IPS-18a (cell line): ENCODE data around the gene AAR2.

Experiments used
- H3K27ac ChIP-seq: one replicate; pipeline ENCODE4 v1.5.1; 2013; ENCODE audit warnings: low read length
- H3K27me3 ChIP-seq: one replicate; pipeline ENCODE4 v1.6.1; 2013; ENCODE audit warnings: mild to moderate bottlenecking, low read length; ENCODE audit not compliant: control insufficient read depth, insufficient read depth
- H3K36me3 ChIP-seq: one replicate; pipeline ENCODE4 v1.6.1; 2013; ENCODE audit warnings: low read depth, low read length; ENCODE audit not compliant: control insufficient read depth
- H3K4me1 ChIP-seq: one replicate; pipeline ENCODE4 v1.6.1; 2013; ENCODE audit warnings: low read depth, low read length; ENCODE audit not compliant: control insufficient read depth
- H3K4me3 ChIP-seq: one replicate; pipeline ENCODE4 v1.5.1; 2013; ENCODE audit warnings: low read length
- H3K9ac ChIP-seq: one replicate; pipeline ENCODE4 v1.6.1; 2013; ENCODE audit warnings: mild to moderate bottlenecking, low read length, moderate library complexity
- H3K9me3 ChIP-seq: one replicate; pipeline ENCODE4 v1.6.1; 2013; ENCODE audit warnings: low read depth, low read length; ENCODE audit not compliant: control insufficient read depth

The AAR2 gene

GRCh38 chr20:36243726-36244125 lies 7.4 kb downstream of the AAR2 start:
- Histone ChIP-seq H3K36me3 (peaks cover 65% of the 10 kb centered on the region), H3K9ac (no peak overlapping the region)

GRCh38 chr20:36246401-36246800 lies 10.1 kb downstream of the AAR2 start:
- Histone ChIP-seq H3K27me3 (no peaks in the 10 kb centered on the region), H3K4me3 (no peak overlapping the region), H3K9me3 (no peaks in the 10 kb centered on the region), H3K4me1 (no peaks in the 10 kb centered on the region), H3K36me3 (peaks cover 66% of the 10 kb centered on the region), H3K9ac (no peak overlapping the region), H3K27ac (no peak overlapping the region)

More at GRCh38 chr20:36243726-36244125, 7.4 kb downstream of the AAR2 start:
- Histone ChIP-seq H3K27ac (no peak overlapping the region), H3K4me3 (no peak overlapping the region), H3K4me1 (no peaks in the 10 kb centered on the region), H3K27me3 (no peaks in the 10 kb centered on the region), H3K9me3 (no peaks in the 10 kb centered on the region)

GRCh38 chr20:36248836-36249235 lies 12.6 kb downstream of the AAR2 start:
- no peaks in the 10 kb centered on the region for H3K27me3 ChIP-seq
- no peak overlapping the region for H3K27ac ChIP-seq
- H3K36me3 ChIP-seq: peaks cover 69% of the 10 kb centered on the region
- H3K9ac ChIP-seq: no peak overlapping the region
- H3K4me1 ChIP-seq: no peaks in the 10 kb centered on the region
- H3K4me3 ChIP-seq: no peak overlapping the region
- H3K9me3 ChIP-seq: no peaks in the 10 kb centered on the region

DNA sequence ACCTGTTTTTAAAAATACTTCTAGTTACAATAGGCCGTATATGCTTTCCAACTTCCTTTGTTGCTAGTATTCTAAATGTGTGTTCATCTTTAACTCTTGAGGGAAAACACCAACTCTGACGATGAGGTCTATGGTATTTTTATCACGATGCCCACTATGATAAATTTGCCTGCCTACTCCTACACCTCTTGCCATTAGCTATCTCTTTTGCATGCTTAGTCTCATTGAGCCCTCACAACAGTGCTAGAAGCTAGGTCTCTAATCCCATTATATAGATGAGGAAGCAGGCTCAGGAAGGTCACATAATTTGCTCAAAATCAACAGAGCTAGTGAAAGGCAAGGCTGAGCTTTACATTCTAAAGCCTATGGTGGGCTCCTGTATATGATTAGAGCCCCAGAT lies 13.2 kb downstream of the AAR2 start:
- Histone ChIP-seq H3K36me3 (peaks cover 64% of the 10 kb centered on the region), H3K4me3 (no peak overlapping the region), H3K27ac (no peak overlapping the region), H3K27me3 (no peaks in the 10 kb centered on the region), H3K9me3 (no peaks in the 10 kb centered on the region), H3K9ac (no peak overlapping the region), H3K4me1 (no peaks in the 10 kb centered on the region)

DNA sequence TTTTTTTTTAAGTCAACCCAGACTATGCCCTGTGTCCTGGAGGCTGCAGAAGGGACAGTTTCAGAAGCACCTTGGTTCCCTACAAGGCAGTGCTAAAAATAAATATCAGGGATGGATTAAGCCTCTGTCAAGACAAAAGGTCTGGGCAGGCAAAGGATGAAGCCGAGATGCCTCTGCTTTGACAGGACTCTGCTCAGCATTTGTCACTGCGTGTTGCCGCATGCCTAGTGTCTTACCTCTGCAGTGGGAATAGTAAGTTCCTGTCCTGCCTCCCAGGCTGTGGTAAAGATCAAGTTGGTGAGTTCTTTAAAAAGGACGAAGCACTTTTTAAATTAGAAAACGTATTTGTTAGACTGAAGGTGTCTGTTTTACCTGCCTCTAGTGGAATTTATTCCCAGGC lies 15.1 kb downstream of the AAR2 start:
- Histone ChIP-seq H3K4me1 (no peaks in the 10 kb centered on the region), H3K9me3 (no peaks in the 10 kb centered on the region), H3K36me3 (peaks cover 53% of the 10 kb centered on the region), H3K27ac (no peak overlapping the region), H3K4me3 (no peak overlapping the region), H3K27me3 (no peaks in the 10 kb centered on the region), H3K9ac (no peak overlapping the region)

- peaks cover 49% of the 10 kb centered on the region for H3K36me3 ChIP-seq
- H3K27ac ChIP-seq: no peak overlapping the region
- no peak overlapping the region for H3K9ac ChIP-seq
Measured at GRCh38 chr20:36252511-36252910, 16.2 kb downstream of the AAR2 start.

GRCh38 chr20:36253036-36253435 lies 16.8 kb downstream of the AAR2 start:
- Histone ChIP-seq H3K27me3 (no peaks in the 10 kb centered on the region), H3K9ac (no peak overlapping the region), H3K9me3 (no peaks in the 10 kb centered on the region), H3K4me3 (no peak overlapping the region), H3K4me1 (no peaks in the 10 kb centered on the region), H3K27ac (no peak overlapping the region), H3K36me3 (peaks cover 47% of the 10 kb centered on the region)

More at GRCh38 chr20:36252511-36252910, 16.2 kb downstream of the AAR2 start:
- no peaks in the 10 kb centered on the region for H3K4me1 ChIP-seq
- H3K9me3 ChIP-seq: no peaks in the 10 kb centered on the region
- no peaks in the 10 kb centered on the region for H3K27me3 ChIP-seq
- H3K4me3 ChIP-seq: no peak overlapping the region

DNA sequence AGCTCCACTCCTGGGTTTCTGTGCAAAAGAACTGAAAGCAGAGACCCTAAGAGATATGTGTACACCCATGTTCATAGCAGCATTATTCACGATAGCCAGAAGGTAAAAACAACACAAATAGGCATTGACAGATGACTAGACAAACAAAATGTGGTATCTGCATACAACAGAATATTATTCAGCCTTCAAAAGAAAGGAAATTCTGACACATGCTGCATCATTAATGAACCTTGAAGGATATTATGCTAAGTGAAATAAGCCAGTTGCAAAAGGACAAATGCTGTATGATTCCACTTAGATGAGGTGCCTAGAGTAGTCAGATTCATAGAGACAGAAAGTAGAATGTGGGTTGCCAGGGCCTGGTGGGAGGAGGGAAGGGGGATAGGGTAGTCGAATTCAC lies 17.8 kb downstream of the AAR2 start:
- H3K36me3 ChIP-seq: peaks cover 37% of the 10 kb centered on the region

GRCh38 chr20:36255445-36255844 lies 19.2 kb downstream of the AAR2 start:
- peaks cover 17% of the 10 kb centered on the region for H3K4me1 ChIP-seq
- H3K9ac ChIP-seq: no peak overlapping the region
- H3K9me3 ChIP-seq: no peaks in the 10 kb centered on the region
- H3K27ac ChIP-seq: no peak overlapping the region
- H3K4me3 ChIP-seq: no peak overlapping the region
- peaks cover 29% of the 10 kb centered on the region for H3K36me3 ChIP-seq
- no peaks in the 10 kb centered on the region for H3K27me3 ChIP-seq

More for the DNA sequence above, 17.8 kb downstream of the AAR2 start:
- Histone ChIP-seq H3K9me3 (no peaks in the 10 kb centered on the region), H3K4me3 (no peak overlapping the region), H3K27me3 (no peaks in the 10 kb centered on the region), H3K9ac (no peak overlapping the region), H3K27ac (no peak overlapping the region), H3K4me1 (peaks cover 4% of the 10 kb centered on the region)

DNA sequence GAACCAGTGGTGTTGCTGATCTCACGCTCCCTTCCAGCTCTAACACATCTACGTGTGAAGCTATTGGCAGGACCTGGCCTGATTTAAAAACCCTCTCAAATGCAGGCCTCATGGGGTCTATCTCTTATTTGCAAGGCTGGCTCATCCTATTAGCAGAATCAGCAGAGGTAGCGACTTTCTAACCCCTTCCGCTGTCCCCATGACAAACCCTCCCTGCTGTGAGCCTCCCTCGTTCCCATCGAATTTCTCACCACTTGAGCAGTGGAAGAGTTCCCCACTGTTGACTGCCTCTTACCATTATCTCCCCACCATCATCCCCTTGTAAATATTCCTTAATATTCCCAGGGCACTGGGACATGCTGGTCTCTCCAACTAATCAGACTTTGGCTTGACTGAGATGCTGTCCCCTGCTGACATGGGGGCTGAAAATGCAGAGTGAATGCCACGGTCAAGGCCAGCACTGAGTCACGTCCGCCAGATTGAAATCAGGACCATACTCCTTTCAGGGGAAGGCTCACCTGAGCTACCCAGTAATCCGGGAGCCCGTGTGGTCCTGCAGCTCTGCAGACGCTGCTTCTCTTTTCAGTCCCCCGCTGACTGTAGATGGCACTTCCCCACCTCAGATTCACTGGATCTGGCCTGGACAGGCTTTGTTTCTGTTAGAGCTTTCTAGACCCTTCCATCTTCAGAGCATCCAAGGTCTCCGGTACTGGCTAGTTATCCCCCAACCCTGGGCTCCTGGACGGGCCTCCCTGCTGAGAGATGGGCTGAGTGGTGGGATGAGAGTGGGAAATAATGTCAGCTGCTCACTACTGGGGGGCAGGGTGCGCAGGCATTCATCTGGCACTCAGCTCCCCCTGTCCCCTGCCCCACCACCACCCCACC lies 23.1 kb downstream of the AAR2 start:
- Histone ChIP-seq H3K9ac (no peak overlapping the region), H3K27ac (no peak overlapping the region), H3K9me3 (no peaks in the 10 kb centered on the region), H3K4me1 (peaks cover 17% of the 10 kb centered on the region), H3K4me3 (no peak overlapping the region), H3K36me3 (peaks cover 13% of the 10 kb centered on the region), H3K27me3 (no peaks in the 10 kb centered on the region)

DNA sequence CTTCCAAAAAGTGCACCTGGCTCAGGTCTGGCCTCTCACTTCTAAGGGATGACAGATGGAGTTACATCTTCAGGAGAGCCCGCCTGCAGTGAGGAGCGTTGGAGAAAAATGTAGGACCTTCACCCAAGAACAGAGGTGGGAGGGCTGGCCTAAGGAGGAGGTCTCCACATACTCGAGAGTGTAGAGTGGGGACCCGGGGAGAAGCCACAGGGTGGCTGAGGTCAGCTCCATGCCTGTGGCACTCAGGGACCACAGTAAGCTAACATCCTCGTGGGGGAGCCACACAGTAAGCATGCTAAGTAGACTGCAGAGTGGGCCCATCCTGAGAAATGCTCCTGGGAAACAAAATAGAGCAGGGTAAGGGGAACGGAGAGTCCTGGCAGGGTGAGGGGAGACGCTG lies 24.0 kb downstream of the AAR2 start:
- Histone ChIP-seq H3K27ac (no peak overlapping the region), H3K4me1 (peaks cover 17% of the 10 kb centered on the region), H3K4me3 (no peak overlapping the region), H3K36me3 (peaks cover 13% of the 10 kb centered on the region), H3K9me3 (no peaks in the 10 kb centered on the region), H3K27me3 (no peaks in the 10 kb centered on the region), H3K9ac (no peak overlapping the region)
